Thyroid gland (tissue), 4 donors: ENCODE data around the gene NMS. TPM values are rescaled to one million over a fixed set of nuclear protein-coding genes. Genes with fewer than 3 reads are reported as not detected.

ENCODE experiments used
- DNase-seq, 2 donors: peaks; one replicate each; pipeline ENCODE4 v3.0.0-alpha.2; 2019
- H3K27ac ChIP-seq, 3 donors: fragments of 200-600 bp; sonication (generic); 1 replicate in 2 of 3; 2 replicates in 1 of 3; pipeline ENCODE4 v1.5.1; 2016 to 2019; ENCODE audit warnings: mild to moderate bottlenecking in 1 of 3, moderate library complexity in 1 of 3
- H3K27me3 ChIP-seq: fragments of 200-600 bp; sonication (generic); one replicate; pipeline ENCODE4 v1.5.1; 2019
- H3K36me3 ChIP-seq, 2 donors: fragments of 200-600 bp; sonication (generic); one replicate each; pipeline ENCODE4 v1.5.1; 2016 to 2019
- H3K4me1 ChIP-seq, 2 donors: fragments of 200-600 bp; sonication (generic); one replicate each; pipeline ENCODE4 v1.5.1; 2017 to 2019
- H3K4me3 ChIP-seq, 3 donors: fragments of 200-600 bp; sonication (generic); replicated peaks in 1 of 3; 1 replicate in 2 of 3; 2 replicates in 1 of 3; pipeline ENCODE4 v1.5.1; 2016; ENCODE audit warnings: mild to moderate bottlenecking in 1 of 3
- H3K9me3 ChIP-seq: fragments of 200-600 bp; sonication (generic); one replicate; pipeline ENCODE4 v1.5.1; 2017
- CTCF ChIP-seq, 6 experiments: fragments of 200-600 bp in 3 of 6; fragments of 450-650 bp in 3 of 6; sonication (generic) in 3 of 6; IDR thresholded peaks; one replicate each; pipeline ENCODE4 v1.5.1; 2016 to 2019; ENCODE audit warnings: antibody characterized with exemption in 6 of 6, mild to moderate bottlenecking in 2 of 6, inconsistent platforms in 1 of 6, moderate library complexity in 1 of 6
- POLR2A ChIP-seq, 2 donors: fragments of 450-650 bp; IDR thresholded peaks; one replicate each; pipeline ENCODE4 v1.6.1; 2017; ENCODE audit warnings: antibody characterized with exemption in 2 of 2, mild to moderate bottlenecking in 2 of 2, moderate library complexity in 1 of 2
- WGBS, 2 donors: methylation state at CpG; one replicate each; pipeline ENCODE4 v1.1.5; 2017; 5-methylcytosine and 5-hydroxymethylcytosine counted together
- intact Hi-C: fragments of 100-400 bp; cut with DNase I; formaldehyde crosslinking; loops from one replicate; pipeline ENCODE4 v1.15.1; 2023
- total RNA-seq, 4 donors: library from RNA; depleted of rRNA; stranded (reverse); fragments of >200 nt; gene quantifications; one replicate each; pipeline ENCODE4 v1.2.3, GENCODE V29; 2016

The NMS gene
- total RNA-seq = not detected

GRCh38 chr2:100470182-100470581 is at the start of gene NMS:
Gene NMS (plus strand): TSS chr2:100470482. CDS start chr2:100470489, 7 bp downstream.
- Histone ChIP-seq H3K4me1 (no peaks in the 10 kb centered on the region), H3K27me3 (no peaks in the 10 kb centered on the region), H3K36me3 (no peaks in the 10 kb centered on the region), H3K27ac (no peak within 1 kb of the TSS), H3K9me3 (no peaks in the 10 kb centered on the region), H3K4me3 (no peak within 1 kb of the TSS)
- DNase-seq = no peak
- TF ChIP-seq POLR2A (IDR thresholded peaks at IDR 0.05) = no peak
- TF ChIP-seq CTCF (IDR thresholded peaks at IDR 0.05) = no peak
- intact Hi-C loops = no loop called here
- 92 to 97% methylated on average over 7 of the region's 7 CpGs for WGBS, 2 donors

GRCh38 chr2:100422320-100423055 is 47.8 kb upstream of the NMS start:
- intact Hi-C loops = no loop called here
- H3K27ac ChIP-seq = no peak overlapping the region
- H3K4me3 ChIP-seq = no peak overlapping the region
- 88 to 90% methylated on average over 4 of the region's 4 CpGs for WGBS, 2 donors
- TF ChIP-seq POLR2A (IDR thresholded peaks at IDR 0.05) = no peak
- peak in 3 of 6 experiments; percentile 22 to 51 (median 35) for TF ChIP-seq CTCF (IDR thresholded peaks at IDR 0.05)
- H3K4me1 ChIP-seq = no peaks in the 10 kb centered on the region
- DNase-seq = peak; percentile 20 to 23
- H3K9me3 ChIP-seq = no peaks in the 10 kb centered on the region
- H3K27me3 ChIP-seq = no peaks in the 10 kb centered on the region
- H3K36me3 ChIP-seq = no peaks in the 10 kb centered on the region

- Histone ChIP-seq H3K4me1 (no peaks in the 10 kb centered on the region), H3K36me3 (no peaks in the 10 kb centered on the region), H3K27ac (no peak overlapping the region), H3K4me3 (no peak overlapping the region), H3K9me3 (no peaks in the 10 kb centered on the region), H3K27me3 (no peaks in the 10 kb centered on the region)
- TF ChIP-seq CTCF (IDR thresholded peaks at IDR 0.05) (no peak), POLR2A (IDR thresholded peaks at IDR 0.05) (no peak)
- intact Hi-C loops = no loop called here
- 93 to 100% methylated on average over 1 of the region's 1 CpG for WGBS, 2 donors
- no peak for DNase-seq
Observed at GRCh38 chr2:100423631-100424030, 46.7 kb upstream of the NMS start.

GRCh38 chr2:100424277-100424875 is 45.9 kb upstream of the NMS start:
- H3K27me3 ChIP-seq = no peaks in the 10 kb centered on the region
- TF ChIP-seq POLR2A (IDR thresholded peaks at IDR 0.05) (no peak), CTCF (IDR thresholded peaks at IDR 0.05) (no peak)
- intact Hi-C loops = no loop called here
- H3K36me3 ChIP-seq = no peaks in the 10 kb centered on the region
- no peak for DNase-seq
- 88 to 89% methylated on average over 4 of the region's 4 CpGs for WGBS, 2 donors
- no peak overlapping the region for H3K4me3 ChIP-seq
- H3K9me3 ChIP-seq = no peaks in the 10 kb centered on the region
- H3K27ac ChIP-seq = no peak overlapping the region
- no peaks in the 10 kb centered on the region for H3K4me1 ChIP-seq

- H3K4me1 ChIP-seq = no peaks in the 10 kb centered on the region
- H3K27me3 ChIP-seq = no peaks in the 10 kb centered on the region
- H3K36me3 ChIP-seq = no peaks in the 10 kb centered on the region
- WGBS, 2 donors = 83 to 92% methylated on average over 4 of the region's 4 CpGs
- TF ChIP-seq POLR2A (IDR thresholded peaks at IDR 0.05) (no peak), CTCF (IDR thresholded peaks at IDR 0.05) (no peak)
- no peak overlapping the region for H3K4me3 ChIP-seq
- intact Hi-C loops = no loop called here
- H3K9me3 ChIP-seq = no peaks in the 10 kb centered on the region
- DNase-seq = no peak
- H3K27ac ChIP-seq = no peak overlapping the region
Observed at GRCh38 chr2:100425107-100425506, 45.2 kb upstream of the NMS start.
